Sigmoid colon (tissue), 7 donors: ENCODE measurements around the gene FTO. TPM values are rescaled to one million over a fixed set of nuclear protein-coding genes. Genes with fewer than 3 reads are reported as not detected.

ENCODE experiments used
- DNase-seq: peaks from one replicate; pipeline ENCODE4 v3.0.0-alpha.2; 2019
- H3K27ac ChIP-seq, 4 donors: fragments of 200-600 bp; sonication (generic); one replicate each; pipeline ENCODE4 v1.5.1; 2016 to 2019; ENCODE audit warnings: mild to moderate bottlenecking in 1 of 4
- H3K27me3 ChIP-seq, 3 donors: fragments of 200-600 bp; sonication (generic); one replicate each; pipeline ENCODE4 v1.5.1; 2019; ENCODE audit warnings: mild to moderate bottlenecking in 1 of 3
- H3K36me3 ChIP-seq, 4 donors: fragments of 200-600 bp; sonication (generic); one replicate each; pipeline ENCODE4 v1.5.1; 2016 to 2019
- H3K4me1 ChIP-seq, 4 donors: fragments of 200-600 bp; sonication (generic); one replicate each; pipeline ENCODE4 v1.5.1; 2017 to 2019
- H3K4me3 ChIP-seq, 4 donors: fragments of 200-600 bp; sonication (generic); one replicate each; pipeline ENCODE4 v1.5.1; 2017 to 2019; ENCODE audit warnings: mild to moderate bottlenecking in 2 of 4, moderate library complexity in 1 of 4
- H3K9me3 ChIP-seq, 4 donors: fragments of 200-600 bp in 3 of 4; sonication (generic) in 3 of 4; one replicate each; pipeline versions ENCODE4 v1.5.1 to v1.6.1; 2013 to 2019
- EP300 ChIP-seq, 4 donors: sonication (generic); formaldehyde crosslinking; IDR thresholded peaks; one replicate each; pipeline ENCODE4 v1.6.1; 2017; ENCODE audit warnings: antibody characterized with exemption in 4 of 4
- POLR2A ChIP-seq, 2 donors: fragments of 450-650 bp; IDR thresholded peaks; one replicate each; pipeline ENCODE4 v1.6.1; 2016; ENCODE audit warnings: antibody characterized with exemption in 2 of 2, mild to moderate bottlenecking in 2 of 2, moderate library complexity in 2 of 2
- POLR2AphosphoS5 ChIP-seq, 4 donors: sonication (generic); formaldehyde crosslinking; IDR thresholded peaks; one replicate each; pipeline ENCODE4 v1.6.1; 2017; ENCODE audit warnings: antibody characterized with exemption in 4 of 4
- WGBS, 2 donors: extraction: QIAGEN DNeasy Blood & Tissue Kit; methylation state at CpG; one replicate each; pipeline ENCODE4 v1.1.7; 2013; 5-methylcytosine and 5-hydroxymethylcytosine counted together
- intact Hi-C: fragments of 100-400 bp; cut with DNase I; formaldehyde crosslinking; loops from one replicate; pipeline ENCODE4 v1.15.1; 2023
- polyA plus RNA-seq, 3 donors: library from polyadenylated mRNA; stranded (reverse); fragments of 200-250 nt; gene quantifications; one replicate each; pipeline ENCODE4 v1.2.3, GENCODE V29; 2013
- total RNA-seq, 4 donors: library from RNA; depleted of rRNA; stranded (reverse); fragments of >200 nt; gene quantifications; one replicate each; pipeline ENCODE4 v1.1.0, GENCODE V29; 2016
- TF ChIP-seq, protein P1 (sequence below), 4 experiments: fragments of 450-650 bp in 3 of 4; fragments of 200-600 bp in 1 of 4; IDR thresholded peaks; one replicate each; pipeline ENCODE4 v1.5.1; 2016 to 2019; ENCODE audit warnings: antibody characterized with exemption in 4 of 4, mild to moderate bottlenecking in 3 of 4, moderate library complexity in 2 of 4
- donor health status: healthy with polysubstance abuse.
- donor health status: Bipolar disorder and iron deficiency.
- donor health status: healthy.

Gene FTO
- total and polyA plus RNA-seq, 7 donors: 9.9 to 97.2 (median 77.8) TPM

DNA sequence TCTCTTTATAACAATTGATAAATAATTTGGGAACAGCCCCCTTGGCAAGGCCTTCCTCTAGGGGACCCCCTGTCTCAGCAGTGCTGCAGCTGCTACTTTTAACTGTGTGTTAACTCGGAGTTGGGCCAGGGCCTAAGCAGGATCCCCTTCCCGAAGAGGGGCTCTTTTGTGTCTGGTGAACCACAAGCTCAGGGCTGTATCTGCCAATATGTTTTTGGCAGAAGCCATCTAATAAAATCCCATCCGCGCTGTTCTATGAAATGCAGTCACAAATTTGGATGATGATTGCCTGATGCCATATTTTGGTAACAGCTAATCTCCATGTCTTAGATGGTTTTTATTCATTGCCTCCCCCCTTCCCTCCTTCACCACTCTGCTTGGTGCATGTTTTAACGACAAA, 267.7 kb downstream of the FTO start:
- no peaks in the 10 kb centered on the region for H3K27me3 ChIP-seq
- no peaks in the 10 kb centered on the region for H3K9me3 ChIP-seq
- no peaks in the 10 kb centered on the region for H3K4me1 ChIP-seq
- DNase-seq: no peak
- intact Hi-C loops: no loop called here
- no peaks in the 10 kb centered on the region for H3K36me3 ChIP-seq
- TF ChIP-seq POLR2AphosphoS5 (IDR thresholded peaks at IDR 0.05): no peak
- TF ChIP-seq, protein P1, sequence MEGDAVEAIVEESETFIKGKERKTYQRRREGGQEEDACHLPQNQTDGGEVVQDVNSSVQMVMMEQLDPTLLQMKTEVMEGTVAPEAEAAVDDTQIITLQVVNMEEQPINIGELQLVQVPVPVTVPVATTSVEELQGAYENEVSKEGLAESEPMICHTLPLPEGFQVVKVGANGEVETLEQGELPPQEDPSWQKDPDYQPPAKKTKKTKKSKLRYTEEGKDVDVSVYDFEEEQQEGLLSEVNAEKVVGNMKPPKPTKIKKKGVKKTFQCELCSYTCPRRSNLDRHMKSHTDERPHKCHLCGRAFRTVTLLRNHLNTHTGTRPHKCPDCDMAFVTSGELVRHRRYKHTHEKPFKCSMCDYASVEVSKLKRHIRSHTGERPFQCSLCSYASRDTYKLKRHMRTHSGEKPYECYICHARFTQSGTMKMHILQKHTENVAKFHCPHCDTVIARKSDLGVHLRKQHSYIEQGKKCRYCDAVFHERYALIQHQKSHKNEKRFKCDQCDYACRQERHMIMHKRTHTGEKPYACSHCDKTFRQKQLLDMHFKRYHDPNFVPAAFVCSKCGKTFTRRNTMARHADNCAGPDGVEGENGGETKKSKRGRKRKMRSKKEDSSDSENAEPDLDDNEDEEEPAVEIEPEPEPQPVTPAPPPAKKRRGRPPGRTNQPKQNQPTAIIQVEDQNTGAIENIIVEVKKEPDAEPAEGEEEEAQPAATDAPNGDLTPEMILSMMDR (IDR thresholded peaks at IDR 0.05): no peak
- TF ChIP-seq EP300 (IDR thresholded peaks at IDR 0.05): no peak
- no peak for TF ChIP-seq POLR2A (IDR thresholded peaks at IDR 0.05)
- H3K4me3 ChIP-seq: no peak overlapping the region
- no peak overlapping the region for H3K27ac ChIP-seq
- 89 to 95% methylated on average over 5 of the region's 5 CpGs for WGBS, 2 donors

DNA sequence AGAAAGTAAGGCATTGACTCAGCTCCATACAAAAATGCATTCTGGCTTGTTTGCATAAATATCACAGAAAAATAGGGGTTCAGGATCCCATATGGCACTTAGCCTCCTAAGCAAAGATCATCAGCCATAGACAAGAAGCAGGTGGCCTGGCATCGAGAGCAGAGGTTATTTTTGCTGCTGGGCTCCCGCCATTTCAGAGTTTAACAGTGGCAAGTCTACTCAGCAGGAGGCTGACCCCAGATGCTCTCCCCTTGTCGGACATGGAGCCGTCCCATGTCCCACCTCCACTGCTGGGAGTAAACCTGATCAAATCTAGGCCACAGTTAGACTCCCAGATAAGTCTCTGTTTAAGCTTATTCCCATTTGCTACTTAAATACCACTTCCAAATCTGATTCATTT, 269.1 kb downstream of the FTO start:
- H3K4me1 ChIP-seq: no peaks in the 10 kb centered on the region
- no peak overlapping the region for H3K4me3 ChIP-seq
- no peak for TF ChIP-seq POLR2AphosphoS5 (IDR thresholded peaks at IDR 0.05)
- TF ChIP-seq POLR2A (IDR thresholded peaks at IDR 0.05): no peak
- TF ChIP-seq, protein P1 (IDR thresholded peaks at IDR 0.05): no peak
- TF ChIP-seq EP300 (IDR thresholded peaks at IDR 0.05): no peak
- no peak overlapping the region for H3K27ac ChIP-seq
- H3K36me3 ChIP-seq: no peaks in the 10 kb centered on the region
- H3K9me3 ChIP-seq: no peaks in the 10 kb centered on the region
- H3K27me3 ChIP-seq: no peaks in the 10 kb centered on the region
- WGBS, 2 donors: 95 to 97% methylated on average over 4 of the region's 4 CpGs
- intact Hi-C loops: no loop called here
- no peak for DNase-seq

DNA sequence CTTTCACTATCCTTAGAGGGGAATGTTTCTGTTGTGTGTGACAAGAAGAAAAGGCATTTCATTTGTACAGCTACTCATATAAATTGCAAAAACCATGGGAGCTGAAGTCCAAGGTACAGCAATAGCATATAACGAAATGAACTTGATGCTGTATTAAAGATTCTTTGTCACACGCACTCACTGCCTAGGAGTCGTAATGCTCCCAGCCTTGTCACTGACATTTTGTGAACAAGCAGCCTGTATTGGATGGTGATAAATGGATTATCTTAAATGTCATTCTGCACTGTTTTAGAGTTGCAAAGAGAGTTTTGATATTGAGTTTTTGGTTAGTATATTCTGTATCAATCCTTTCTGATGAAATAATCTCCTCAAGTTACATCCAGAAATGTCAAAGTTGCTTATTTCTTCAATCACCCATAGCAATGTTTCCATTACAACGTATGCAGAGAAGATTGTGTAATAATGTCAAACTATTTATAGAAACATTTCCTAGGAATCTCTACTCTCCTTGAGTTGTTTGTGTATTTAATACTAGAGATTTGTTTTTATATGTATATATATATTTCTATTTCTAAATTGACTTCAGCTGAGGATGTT, 270.6 kb downstream of the FTO start:
- no peak overlapping the region for H3K27ac ChIP-seq
- no peaks in the 10 kb centered on the region for H3K9me3 ChIP-seq
- intact Hi-C loops: no loop called here
- H3K27me3 ChIP-seq: no peaks in the 10 kb centered on the region
- H3K4me1 ChIP-seq: no peaks in the 10 kb centered on the region
- DNase-seq: no peak
- no peak overlapping the region for H3K4me3 ChIP-seq
- TF ChIP-seq POLR2A (IDR thresholded peaks at IDR 0.05) (no peak), EP300 (IDR thresholded peaks at IDR 0.05) (no peak)
- TF ChIP-seq, protein P1 (IDR thresholded peaks at IDR 0.05): no peak
- no peaks in the 10 kb centered on the region for H3K36me3 ChIP-seq
- 67 to 86% methylated on average over 4 of the region's 4 CpGs for WGBS, 2 donors

DNA sequence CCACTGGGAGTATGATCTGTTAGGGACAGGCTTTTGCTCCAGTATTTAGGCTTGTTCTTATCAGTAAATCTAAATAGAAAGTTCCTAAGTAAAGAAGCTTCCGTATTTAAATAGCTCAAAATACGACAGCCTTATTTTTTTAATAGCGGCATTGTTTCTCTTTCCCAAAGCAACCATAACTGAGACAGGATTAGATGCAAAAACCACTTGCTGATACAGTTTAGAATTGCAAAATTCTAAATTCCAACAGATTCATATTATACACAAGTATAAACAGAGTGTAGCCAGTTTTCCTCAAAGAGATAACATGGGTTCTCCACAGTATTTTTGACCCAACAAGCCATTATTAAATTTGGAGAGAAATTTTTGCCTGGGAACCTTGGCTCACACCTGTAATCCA, 276.7 kb downstream of the FTO start:
- Histone ChIP-seq H3K4me3 (no peak overlapping the region), H3K4me1 (no peaks in the 10 kb centered on the region), H3K27me3 (no peaks in the 10 kb centered on the region), H3K36me3 (no peaks in the 10 kb centered on the region), H3K27ac (no peak overlapping the region), H3K9me3 (no peaks in the 10 kb centered on the region)
- WGBS, 2 donors: 65 to 92% methylated on average over 3 of the region's 3 CpGs
- no peak for DNase-seq
- no peak for TF ChIP-seq POLR2A (IDR thresholded peaks at IDR 0.05)
- no peak for TF ChIP-seq POLR2AphosphoS5 (IDR thresholded peaks at IDR 0.05)
- no peak for TF ChIP-seq EP300 (IDR thresholded peaks at IDR 0.05)
- TF ChIP-seq, protein P1 (IDR thresholded peaks at IDR 0.05): no peak
- intact Hi-C loops: no loop called here

DNA sequence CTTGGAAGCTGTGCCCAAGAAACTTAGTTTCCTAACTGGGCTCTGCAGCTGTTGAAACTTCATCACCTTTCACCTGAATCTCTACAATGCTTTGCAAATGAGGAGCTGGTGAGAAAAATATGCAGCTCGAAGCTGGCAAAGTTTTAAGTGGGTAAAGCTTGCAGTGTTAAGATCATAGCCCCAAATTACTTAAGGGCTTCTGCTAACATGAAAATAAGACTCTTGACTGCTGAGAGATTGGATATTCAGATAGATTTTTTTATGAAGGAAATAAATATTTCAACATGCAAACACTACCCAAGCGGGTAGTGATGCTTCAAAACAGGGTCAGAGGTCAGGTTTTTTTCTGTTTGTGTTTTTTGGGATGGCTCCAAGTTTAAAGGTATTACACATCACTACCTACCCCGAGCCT, 278.7 kb downstream of the FTO start:
- 21 to 67% methylated on average over 3 of the region's 3 CpGs for WGBS, 2 donors
- no peak for TF ChIP-seq POLR2A (IDR thresholded peaks at IDR 0.05)
- no peak for TF ChIP-seq EP300 (IDR thresholded peaks at IDR 0.05)
- TF ChIP-seq, protein P1 (IDR thresholded peaks at IDR 0.05): no peak
- no peak for TF ChIP-seq POLR2AphosphoS5 (IDR thresholded peaks at IDR 0.05)

More for the DNA sequence above, 278.7 kb downstream of the FTO start:
- Histone ChIP-seq H3K4me1 (no peaks in the 10 kb centered on the region), H3K36me3 (no peaks in the 10 kb centered on the region), H3K27ac (no peak overlapping the region), H3K9me3 (no peaks in the 10 kb centered on the region), H3K4me3 (no peak overlapping the region), H3K27me3 (no peaks in the 10 kb centered on the region)
- intact Hi-C loops: no loop called here
- no peak for DNase-seq
